RWPE2 (cell line): ENCODE results near the gene SCG3.

Source experiments
- ATAC-seq: fragments of 200-7000 bp; cut with Tn5 transposase; 3 replicates; pipeline ENCODE4 v1.9.1; 2021; ENCODE audit warnings: low read depth
- DNase-seq: peaks from one replicate; pipeline ENCODE4 v3.0.0-alpha.2; 2020; ENCODE audit warnings: low spot score
- H3K27ac ChIP-seq: fragments of 450-650 bp; 2 replicates; pipeline ENCODE4 v1.5.1; 2017; ENCODE audit warnings: mild to moderate bottlenecking; ENCODE audit not compliant: poor library complexity, severe bottlenecking
- H3K27me3 ChIP-seq: fragments of 250-450 bp; sonication (Bioruptor Pico); 2 replicates; pipeline ENCODE4 v1.5.1; 2021; ENCODE audit warnings: mild to moderate bottlenecking, moderate library complexity; ENCODE audit not compliant: insufficient read depth, poor library complexity, severe bottlenecking
- H3K36me3 ChIP-seq: fragments of 250-450 bp; sonication (Bioruptor Pico); 2 replicates; pipeline ENCODE4 v1.5.1; 2020; ENCODE audit warnings: low read depth, mild to moderate bottlenecking, moderate library complexity
- H3K4me1 ChIP-seq: fragments of 250-450 bp; sonication (Bioruptor Pico); 2 replicates; pipeline ENCODE4 v1.5.1; 2021; ENCODE audit warnings: mild to moderate bottlenecking, moderate library complexity; ENCODE audit not compliant: insufficient read depth, poor library complexity, severe bottlenecking
- H3K4me3 ChIP-seq: fragments of 250-450 bp; sonication (Bioruptor Pico); 2 replicates; pipeline ENCODE4 v1.5.1; 2021; ENCODE audit warnings: mild to moderate bottlenecking, moderate library complexity; ENCODE audit not compliant: severe bottlenecking
- H3K9me3 ChIP-seq: fragments of 250-450 bp; sonication (Bioruptor Pico); 2 replicates; pipeline ENCODE4 v1.5.1; 2021; ENCODE audit warnings: mild to moderate bottlenecking, moderate library complexity; ENCODE audit not compliant: severe bottlenecking
- TF ChIP-seq, protein P1 (sequence below): fragments of 450-650 bp; IDR thresholded peaks from one replicate; pipeline ENCODE4 v1.5.1; 2017; ENCODE audit warnings: mild to moderate bottlenecking, moderate library complexity; ENCODE audit not compliant: poor library complexity, severe bottlenecking

SCG3 gene

DNA sequence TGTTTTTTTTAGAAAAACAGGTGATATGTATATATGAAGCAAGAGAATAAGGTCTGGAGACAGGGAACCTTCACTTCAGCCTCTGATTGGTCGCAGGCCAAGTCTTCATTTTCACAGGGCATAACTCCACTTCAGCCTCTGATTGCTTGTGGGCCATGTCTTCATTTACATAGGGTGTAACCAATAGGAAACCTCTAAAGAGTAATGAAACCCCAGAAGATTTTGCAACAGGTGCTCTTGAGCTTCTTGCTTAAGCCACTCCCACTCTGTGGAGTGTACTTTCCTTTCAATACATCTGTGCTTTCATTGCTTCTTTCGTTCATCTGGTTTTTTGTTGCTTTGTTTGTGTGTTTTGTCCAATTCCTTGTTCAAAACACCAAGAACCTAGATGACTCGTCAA is 22.6 kb upstream of the SCG3 start:
- H3K9me3 ChIP-seq: no peaks in the 10 kb centered on the region
- H3K36me3 ChIP-seq: no peaks in the 10 kb centered on the region
- no peak for DNase-seq
- no peaks in the 10 kb centered on the region for H3K4me1 ChIP-seq
- no peak for ATAC-seq
- H3K27ac ChIP-seq: no peak overlapping the region
- no peak overlapping the region for H3K4me3 ChIP-seq
- no peaks in the 10 kb centered on the region for H3K27me3 ChIP-seq
- TF ChIP-seq, protein P1, sequence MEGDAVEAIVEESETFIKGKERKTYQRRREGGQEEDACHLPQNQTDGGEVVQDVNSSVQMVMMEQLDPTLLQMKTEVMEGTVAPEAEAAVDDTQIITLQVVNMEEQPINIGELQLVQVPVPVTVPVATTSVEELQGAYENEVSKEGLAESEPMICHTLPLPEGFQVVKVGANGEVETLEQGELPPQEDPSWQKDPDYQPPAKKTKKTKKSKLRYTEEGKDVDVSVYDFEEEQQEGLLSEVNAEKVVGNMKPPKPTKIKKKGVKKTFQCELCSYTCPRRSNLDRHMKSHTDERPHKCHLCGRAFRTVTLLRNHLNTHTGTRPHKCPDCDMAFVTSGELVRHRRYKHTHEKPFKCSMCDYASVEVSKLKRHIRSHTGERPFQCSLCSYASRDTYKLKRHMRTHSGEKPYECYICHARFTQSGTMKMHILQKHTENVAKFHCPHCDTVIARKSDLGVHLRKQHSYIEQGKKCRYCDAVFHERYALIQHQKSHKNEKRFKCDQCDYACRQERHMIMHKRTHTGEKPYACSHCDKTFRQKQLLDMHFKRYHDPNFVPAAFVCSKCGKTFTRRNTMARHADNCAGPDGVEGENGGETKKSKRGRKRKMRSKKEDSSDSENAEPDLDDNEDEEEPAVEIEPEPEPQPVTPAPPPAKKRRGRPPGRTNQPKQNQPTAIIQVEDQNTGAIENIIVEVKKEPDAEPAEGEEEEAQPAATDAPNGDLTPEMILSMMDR: no peak

DNA sequence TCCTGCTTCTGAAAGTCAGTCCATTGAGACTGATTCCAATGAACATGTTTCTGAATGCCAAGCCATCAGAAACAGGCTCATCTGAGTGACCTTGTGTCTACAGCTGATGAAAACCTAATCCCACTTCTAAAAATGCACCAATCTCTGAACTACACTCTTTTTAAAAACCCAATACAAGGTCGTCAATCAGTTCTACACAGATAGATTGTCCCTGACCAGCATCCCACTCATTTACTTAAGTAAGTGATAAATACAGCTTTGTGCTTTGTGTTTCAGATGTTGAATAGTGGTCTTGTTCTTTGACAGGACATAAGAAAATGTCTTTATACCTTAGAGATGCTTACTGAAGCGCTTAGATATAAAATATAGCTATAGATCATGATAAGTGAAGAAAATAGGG is 20.2 kb upstream of the SCG3 start:
- H3K4me3 ChIP-seq: no peak overlapping the region
- TF ChIP-seq, protein P1: no peak
- no peaks in the 10 kb centered on the region for H3K4me1 ChIP-seq
- H3K27ac ChIP-seq: no peak overlapping the region
- no peaks in the 10 kb centered on the region for H3K9me3 ChIP-seq
- ATAC-seq: no peak
- DNase-seq: no peak
- H3K27me3 ChIP-seq: peaks cover 5% of the 10 kb centered on the region
- H3K36me3 ChIP-seq: no peaks in the 10 kb centered on the region

DNA sequence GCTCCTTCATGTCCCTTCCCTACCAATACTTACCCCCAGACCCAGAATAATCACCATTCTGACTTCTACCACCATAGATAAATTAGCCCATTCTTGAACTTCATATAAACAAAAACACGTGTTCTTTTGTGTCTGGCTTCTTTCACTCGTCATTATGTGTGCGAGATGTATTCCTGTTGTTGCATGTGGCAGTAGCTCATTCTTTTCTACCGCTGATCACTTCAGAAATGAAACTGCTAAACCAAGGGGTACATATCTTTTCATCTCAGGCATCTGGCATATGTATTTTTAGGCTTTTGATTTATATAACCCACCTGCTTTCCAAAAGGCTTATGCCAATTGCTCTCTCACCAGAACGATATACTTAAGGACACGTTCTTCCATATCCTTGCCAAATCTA is 13.8 kb upstream of the SCG3 start:
- Histone ChIP-seq H3K27ac (no peak overlapping the region), H3K4me3 (no peak overlapping the region), H3K9me3 (no peaks in the 10 kb centered on the region), H3K27me3 (peaks cover 5% of the 10 kb centered on the region), H3K36me3 (no peaks in the 10 kb centered on the region), H3K4me1 (no peaks in the 10 kb centered on the region)
- DNase-seq (no peak), ATAC-seq (no peak)
- TF ChIP-seq, protein P1: no peak

DNA sequence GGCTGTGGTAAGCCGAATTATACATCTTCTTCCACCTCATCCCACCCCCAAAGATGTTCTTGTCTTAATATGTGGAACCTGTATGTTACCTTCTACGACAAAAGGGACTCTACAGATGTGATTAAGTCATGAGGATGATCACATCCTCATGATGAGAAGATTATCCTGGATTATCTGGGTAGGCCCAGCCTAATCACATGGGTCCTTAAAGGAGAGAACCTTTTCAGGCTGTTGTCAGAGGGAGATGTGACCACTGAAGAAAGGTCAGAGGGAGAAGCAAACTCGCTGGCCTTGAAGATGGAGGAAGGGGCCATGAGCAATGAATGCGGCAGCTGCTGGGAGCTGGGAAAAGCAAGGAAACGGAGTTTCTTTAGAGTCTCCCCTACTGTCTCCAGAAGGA is 12.9 kb upstream of the SCG3 start:
- H3K36me3 ChIP-seq: no peaks in the 10 kb centered on the region
- no peak for DNase-seq
- no peak overlapping the region for H3K4me3 ChIP-seq
- no peaks in the 10 kb centered on the region for H3K9me3 ChIP-seq
- no peak for ATAC-seq
- TF ChIP-seq, protein P1: no peak
- H3K27ac ChIP-seq: no peak overlapping the region
- H3K27me3 ChIP-seq: peaks cover 5% of the 10 kb centered on the region
- no peaks in the 10 kb centered on the region for H3K4me1 ChIP-seq

DNA sequence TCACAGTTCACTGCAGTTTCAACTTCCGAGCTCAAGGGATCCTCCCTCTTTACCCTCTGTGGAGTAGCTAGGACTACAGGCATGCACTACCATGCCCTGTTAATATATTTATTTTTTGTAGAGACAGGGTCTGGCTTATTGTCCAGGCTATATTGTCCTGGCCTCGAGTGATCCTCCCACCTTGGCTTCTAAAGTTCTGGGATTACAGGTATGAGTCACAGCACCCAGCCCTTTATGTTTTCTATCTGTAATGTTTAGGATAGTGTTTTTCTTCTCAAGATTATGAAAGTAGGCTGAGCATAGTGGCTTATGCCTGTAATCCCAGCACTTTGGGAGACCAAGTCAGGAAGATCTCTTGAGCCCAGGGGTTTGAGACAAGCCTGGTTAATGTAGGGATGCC is 11.9 kb upstream of the SCG3 start:
- TF ChIP-seq, protein P1: no peak
- Histone ChIP-seq H3K27ac (no peak overlapping the region), H3K9me3 (no peaks in the 10 kb centered on the region), H3K27me3 (peaks cover 5% of the 10 kb centered on the region), H3K36me3 (no peaks in the 10 kb centered on the region), H3K4me1 (no peaks in the 10 kb centered on the region), H3K4me3 (no peak overlapping the region)
- DNase-seq (no peak), ATAC-seq (peak; percentile 53; the same call in 1 of the 3 replicates)
